H1 (cell line): ENCODE results near the gene TBC1D16. TPM values are rescaled to one million over a fixed set of nuclear protein-coding genes. Genes with fewer than 3 reads are reported as not detected.

Experiments
- CTCF ChIA-PET: fragments of 300-600 bp; sonication (Branson Sonifier 250); formaldehyde crosslinking; loops from one replicate; lab custom pipeline; 2021; ENCODE audit not compliant: partially characterized antibody; lab: Charles Lee
- POLR2A ChIA-PET: fragments of 300-600 bp; sonication (Branson Sonifier 250); formaldehyde crosslinking; loops from one replicate; lab custom pipeline; 2021; ENCODE audit warnings: inconsistent platforms; ENCODE audit not compliant: partially characterized antibody; lab: Charles Lee
- DNase-seq, 2 experiments: peaks; one replicate each; pipeline versions ENCODE4 v3.0.0 to v3.0.0-alpha.2; 2010 to 2022; ENCODE audit warnings: low spot score in 2 of 2, low read depth in 1 of 2, mixed read lengths in 1 of 2
- FAIRE-seq: peaks from 2 replicates; lab custom pipeline; 2011; peaks lifted over from hg19 to GRCh38; lab: Jason Lieb, UNC
- H2AFZ ChIP-seq: 2 replicates; pipeline ENCODE4 v1.8.1; 2012; ENCODE audit warnings: low read length, inconsistent platforms
- H2AK5ac ChIP-seq: 2 replicates; pipeline ENCODE4 v1.6.1; 2013; ENCODE audit warnings: low read depth, low read length
- H2BK120ac ChIP-seq: replicated peaks from 2 replicates; pipeline ENCODE3; 2013; ENCODE audit warnings: low read depth, low read length, inconsistent platforms
- H2BK12ac ChIP-seq: 2 replicates; pipeline ENCODE4 v1.6.1; 2013; ENCODE audit warnings: low read depth, low read length
- H2BK15ac ChIP-seq: 2 replicates; pipeline ENCODE4 v1.6.1; 2013; ENCODE audit warnings: low read length
- H2BK20ac ChIP-seq: 2 replicates; pipeline ENCODE4 v1.6.1; 2013; ENCODE audit warnings: low read length
- H2BK5ac ChIP-seq: 2 replicates; pipeline ENCODE4 v1.6.1; 2013; ENCODE audit warnings: low read depth, low read length
- H3K14ac ChIP-seq: 2 replicates; pipeline ENCODE4 v1.6.1; 2013; ENCODE audit warnings: inconsistent platforms; ENCODE audit not compliant: insufficient read length
- H3K18ac ChIP-seq: 2 replicates; pipeline ENCODE4 v1.6.1; 2013; ENCODE audit warnings: low read length; ENCODE audit errors: extremely low read depth
- H3K23ac ChIP-seq: 2 replicates; pipeline ENCODE4 v1.6.1; 2013; ENCODE audit warnings: inconsistent platforms; ENCODE audit not compliant: insufficient read length
- H3K23me2 ChIP-seq: 2 replicates; pipeline ENCODE4 v1.6.1; 2013; ENCODE audit warnings: low read depth, low read length
- H3K27ac ChIP-seq: 2 replicates; pipeline ENCODE4 v1.6.1; 2011; ENCODE audit warnings: low read depth, low read length, inconsistent platforms
- H3K27me3 ChIP-seq, 4 experiments: replicated peaks in 1 of 4; 1 replicate in 1 of 4; 2 replicates in 3 of 4; pipeline versions ENCODE4 v1.6.1 to v1.8.1; 2011 to 2013; ENCODE audit warnings: low read length in 3 of 4, mild to moderate bottlenecking in 3 of 4, inconsistent platforms in 2 of 4, mixed read lengths in 2 of 4, moderate library complexity in 1 of 4; ENCODE audit not compliant: control insufficient read depth in 3 of 4, insufficient read depth in 3 of 4; ENCODE audit errors: extremely low read depth in 1 of 4
- H3K36me3 ChIP-seq, 4 experiments: 2 replicates each; pipeline versions ENCODE4 v1.6.1 to v1.8.1; 2011 to 2013; ENCODE audit warnings: mild to moderate bottlenecking in 4 of 4, low read length in 3 of 4, moderate library complexity in 2 of 4, control low read depth in 1 of 4, inconsistent platforms in 1 of 4; ENCODE audit not compliant: insufficient read depth in 4 of 4, control insufficient read depth in 2 of 4
- H3K4ac ChIP-seq: replicated peaks from 2 replicates; pipeline ENCODE3; 2013; ENCODE audit warnings: low read length, low read depth, mixed read lengths, inconsistent platforms; ENCODE audit not compliant: insufficient read length
- H3K4me1 ChIP-seq, 4 experiments: replicated peaks in 1 of 4; 1 replicate in 1 of 4; 2 replicates in 3 of 4; pipeline versions ENCODE4 v1.6.1 to v1.8.1; 2011 to 2013; ENCODE audit warnings: low read length in 3 of 4, inconsistent platforms in 2 of 4, mixed read lengths in 1 of 4; ENCODE audit not compliant: insufficient read depth in 4 of 4, control insufficient read depth in 3 of 4
- H3K4me2 ChIP-seq, 2 experiments: 2 replicates each; pipeline versions ENCODE4 v1.6.1 to v1.8.1; 2011 to 2013; ENCODE audit warnings: low read depth in 2 of 2, low read length in 2 of 2, control low read depth in 1 of 2, inconsistent platforms in 1 of 2, mild to moderate bottlenecking in 1 of 2; ENCODE audit not compliant: insufficient read depth in 1 of 2
- H3K4me3 ChIP-seq, 4 experiments: fragments of 200-600, 300-600 bp in 1 of 4; sonication (generic), shearing (Covaris generic), sonication (Bioruptor Twin) in 1 of 4; 2 replicates each; pipeline versions ENCODE4 v1.5.1 to v1.8.1; 2011 to 2016; ENCODE audit warnings: low read length in 4 of 4, low read depth in 3 of 4, control low read depth in 2 of 4, inconsistent platforms in 2 of 4, mild to moderate bottlenecking in 2 of 4, mixed read lengths in 1 of 4, moderate library complexity in 1 of 4; ENCODE audit not compliant: insufficient read depth in 2 of 4; ENCODE audit errors: extremely low read depth in 1 of 4
- H3K56ac ChIP-seq: replicated peaks from 2 replicates; pipeline ENCODE3; 2013; ENCODE audit warnings: low read depth, mild to moderate bottlenecking, mixed read lengths, low read length, inconsistent platforms; ENCODE audit not compliant: insufficient read length
- H3K79me1 ChIP-seq: 2 replicates; pipeline ENCODE4 v1.6.1; 2013; ENCODE audit warnings: low read depth, low read length, control low read depth
- H3K79me2 ChIP-seq, 2 experiments: 2 replicates each; pipeline versions ENCODE4 v1.6.1 to v1.8.1; 2012 to 2013; ENCODE audit warnings: low read length in 2 of 2, mild to moderate bottlenecking in 2 of 2, inconsistent platforms in 1 of 2; ENCODE audit not compliant: insufficient read depth in 2 of 2, control insufficient read depth in 1 of 2
- H3K9ac ChIP-seq, 4 experiments: replicated peaks in 1 of 4; 1 replicate in 1 of 4; 2 replicates in 3 of 4; pipeline versions ENCODE4 v1.6.1 to v1.8.1; 2011 to 2013; ENCODE audit warnings: low read depth in 3 of 4, low read length in 3 of 4, control low read depth in 2 of 4, mild to moderate bottlenecking in 2 of 4, moderate library complexity in 2 of 4, inconsistent platforms in 1 of 4; ENCODE audit errors: extremely low read depth in 1 of 4
- H3K9me3 ChIP-seq, 2 experiments: 2 replicates each; pipeline versions ENCODE4 v1.6.1 to v1.8.1; 2012 to 2013; ENCODE audit warnings: mild to moderate bottlenecking in 2 of 2, moderate library complexity in 2 of 2, control low read depth in 1 of 2, inconsistent platforms in 1 of 2, low read depth in 1 of 2, low read length in 1 of 2, mixed read lengths in 1 of 2; ENCODE audit not compliant: insufficient read depth in 2 of 2
- H4K20me1 ChIP-seq, 2 experiments: replicated peaks in 1 of 2; 2 replicates each; pipeline versions ENCODE3 to v1.8.1; 2011 to 2013; ENCODE audit warnings: inconsistent platforms in 2 of 2, low read length in 2 of 2, mild to moderate bottlenecking in 1 of 2; ENCODE audit not compliant: insufficient read depth in 2 of 2, control insufficient read depth in 1 of 2
- H4K5ac ChIP-seq: 2 replicates; pipeline ENCODE4 v1.6.1; 2013; ENCODE audit warnings: low read length, low read depth, mixed read lengths, inconsistent platforms; ENCODE audit not compliant: insufficient read length
- H4K8ac ChIP-seq: 2 replicates; pipeline ENCODE4 v1.8.0; 2013; ENCODE audit warnings: mild to moderate bottlenecking, moderate library complexity, low read length, inconsistent platforms; ENCODE audit not compliant: insufficient read depth; ENCODE audit errors: extremely low read depth
- H4K91ac ChIP-seq: replicated peaks from 2 replicates; pipeline ENCODE3; 2013; ENCODE audit warnings: low read length, mixed read lengths, inconsistent platforms; ENCODE audit not compliant: insufficient read length
- CTBP2 ChIP-seq: IDR thresholded peaks from 2 replicates; pipeline ENCODE4 v1.7.0; 2011; ENCODE audit warnings: borderline replicate concordance, mild to moderate bottlenecking, moderate library complexity, mixed read lengths, low read length; ENCODE audit not compliant: insufficient read depth, insufficient read length
- HDAC2 ChIP-seq, 2 experiments: fragments of 300-600 bp in 1 of 2; sonication (generic) in 1 of 2; IDR thresholded peaks; 2 replicates each; pipeline ENCODE4 v1.6.1; 2011 to 2012; ENCODE audit warnings: low read depth in 2 of 2, low read length in 2 of 2, mild to moderate bottlenecking in 2 of 2, moderate library complexity in 2 of 2, borderline replicate concordance in 1 of 2, inconsistent platforms in 1 of 2
- KDM4A ChIP-seq: IDR thresholded peaks from one replicate; pipeline ENCODE4 v1.7.1; 2012; ENCODE audit warnings: low read depth, mild to moderate bottlenecking, moderate library complexity, low read length, inconsistent platforms; ENCODE audit not compliant: severe bottlenecking
- KDM5A ChIP-seq: fragments of 200-600 bp; IDR thresholded peaks from 2 replicates; pipeline ENCODE4 v1.7.1; 2012; ENCODE audit warnings: mild to moderate bottlenecking, low read length, inconsistent platforms, mixed read lengths
- NRF1 ChIP-seq: IDR thresholded peaks from 2 replicates; pipeline ENCODE4 v1.6.1; 2011; ENCODE audit warnings: mild to moderate bottlenecking, low read depth, low read length, improper control_type of control experiment
- POLR2AphosphoS5 ChIP-seq: IDR thresholded peaks from 2 replicates; pipeline ENCODE4 v1.6.1; 2011; ENCODE audit warnings: low read depth, low read length
- POU5F1 ChIP-seq: IDR thresholded peaks from 2 replicates; pipeline ENCODE4 v1.6.1; 2011; ENCODE audit warnings: low read depth, mild to moderate bottlenecking, low read length, moderate library complexity
- SIN3A ChIP-seq, 2 experiments: IDR thresholded peaks in 1 of 2; conservative IDR thresholded peaks in 1 of 2; 2 replicates each; pipeline ENCODE4 v1.6.1; 2011 to 2012; ENCODE audit warnings: low read length in 2 of 2, improper control_type of control experiment in 1 of 2, low read depth in 1 of 2, mild to moderate bottlenecking in 1 of 2
- SP1 ChIP-seq: IDR thresholded peaks from 2 replicates; pipeline ENCODE4 v1.6.1; 2011; ENCODE audit warnings: low read depth, low read length
- TAF1 ChIP-seq: IDR thresholded peaks from 2 replicates; pipeline ENCODE4 v1.6.1; 2011; ENCODE audit warnings: mild to moderate bottlenecking, low read depth, low read length
- TCF12 ChIP-seq: IDR thresholded peaks from 2 replicates; pipeline ENCODE4 v1.6.1; 2011; ENCODE audit warnings: low read depth, mild to moderate bottlenecking, low read length
- WGBS, 2 experiments: shearing (Covaris generic) in 1 of 2; methylation state at CpG; one replicate each; pipeline versions ENCODE4 v1.1.6 to v1.1.7; 2013 to 2015; ENCODE audit warnings: low lambda C conversion rate in 2 of 2, mixed read lengths in 2 of 2, inconsistent platforms in 1 of 2, low coverage in 1 of 2, missing lambda C conversion rate in 1 of 2; ENCODE audit not compliant: insufficient replicate concordance in 2 of 2, insufficient coverage in 1 of 2, insufficient read length in 1 of 2; ENCODE audit errors: extremely low coverage in 1 of 2, missing lambda C conversion rate in 1 of 2; 5-methylcytosine and 5-hydroxymethylcytosine counted together
- polyA plus RNA-seq, 7 experiments: library from polyadenylated mRNA; depleted of rRNA in 3 of 7; stranded (reverse) in 5 of 7; unstranded in 2 of 7; fragments of >200 nt in 5 of 7; fragments of 200-250 nt in 2 of 7; gene quantifications; 1 replicate in 5 of 7; 2 replicates in 1 of 7; 4 replicates in 1 of 7; pipeline versions ENCODE4 v1.2.1 to v1.2.3, GENCODE V29; 2011 to 2013; ENCODE audit warnings: missing spikeins in 2 of 7, mixed read lengths in 2 of 7
- total RNA-seq: library from RNA; stranded (reverse); fragmentation: NEBNext Ultra II Directional; extraction: Animal tissue kit (Norgen Biotek cat#: 25700); gene quantifications from 2 replicates; pipeline ENCODE4 v1.2.1, GENCODE V29; 2021

TBC1D16 gene
- total and polyA plus RNA-seq, 2 of the 8 experiments (the other 6 are each of a cell fraction or from before 2014, with no cell fraction given): 21.1 to 109 TPM

- CTCF ChIA-PET: interaction anchor here (0.7 to 10.8 kb wide), 2 partner anchors 28 to 989 kb away, joined by 3 to 110 read pairs; no protein-coding TSS in a partner anchor
- Histone ChIP-seq H4K5ac (no peak overlapping the region), H2BK5ac (no peak overlapping the region), H3K79me2 (peaks cover 9 to 51% of the 10 kb centered on the region in 2 experiments), H3K23me2 (peaks cover 2% of the 10 kb centered on the region; the same call in 1 of the 2 replicates), H2BK120ac (no peak overlapping the region), H3K23ac (no peak overlapping the region), H3K14ac (no peak overlapping the region), H2BK20ac (no peak overlapping the region), H3K18ac (peak overlapping the region; percentile 71), H3K9ac (peak overlapping the region; percentile 66 to 87 (median 78)), H3K36me3 (no peaks in the 10 kb centered on the region; a peak in 1 of 8 replicates), H4K8ac (peak overlapping the region; percentile 94), H3K27me3 (no peaks in the 10 kb centered on the region), H3K79me1 (peaks cover 25% of the 10 kb centered on the region), H2BK12ac (no peak overlapping the region), H3K4ac (no peak overlapping the region), H2AK5ac (no peak overlapping the region), H4K91ac (no peak overlapping the region), H2BK15ac (no peak overlapping the region), H3K4me2 (peak overlapping the region; percentile 68 to 82), H3K4me3 (peak overlapping the region; percentile 61 to 89 (median 74)), H3K56ac (no peak overlapping the region), H3K9me3 (no peaks in the 10 kb centered on the region), H3K27ac (no peak overlapping the region), H3K4me1 (peaks cover 0 to 6% (median 1%) of the 10 kb centered on the region in 4 experiments; a peak in 4 of 7 replicates), H2AFZ (no peak overlapping the region), H4K20me1 (peaks cover 19 to 28% of the 10 kb centered on the region in 2 experiments)
- 4% methylated on average over 34 of the region's 55 CpGs; no CpG with 5 or more reads in 1 of the 2 experiments for WGBS, 2 experiments
- POLR2A ChIA-PET: interaction anchor here (0.6 to 2.7 kb wide), 8 partner anchors 9 to 1088 kb away, joined by 3 to 24 read pairs (median 5); no protein-coding TSS in a partner anchor
- DNase-seq: peak in 1 of 2 experiments; percentile 75
- no peak for FAIRE-seq
- no peak for TF ChIP-seq SP1
- peak; percentile 31; the same call in 1 of the 2 replicates for TF ChIP-seq POLR2AphosphoS5
- TF ChIP-seq SIN3A (conservative IDR thresholded peaks at IDR 0.05 in 1 of 2, IDR thresholded peaks at IDR 0.05 in 1 of 2; ENCODE audit: low read depth in 1 of 2, low read length in 2 of 2): 0 out of 4 replicates have a peak, but pooled peaks of 1 of the 2 experiments have one; percentile 25
- TF ChIP-seq KDM4A: no peak
- TF ChIP-seq KDM5A: no peak
- TF ChIP-seq POU5F1: no peak
- TF ChIP-seq CTBP2: no peak
- no peak for TF ChIP-seq HDAC2 (IDR thresholded peaks at IDR 0.05; ENCODE audit: borderline replicate concordance in 1 of 2, low read depth in 2 of 2, low read length in 2 of 2)
- no peak; the same call in 1 of the 2 replicates for TF ChIP-seq TAF1
- no peak for TF ChIP-seq NRF1
- no peak for TF ChIP-seq TCF12
Observed at GRCh38 chr17:80034791-80035686, 633 bp downstream of the TBC1D16 start.
